ENCODE data around the gene CLSTN3. TPM values are rescaled to one million over a fixed set of nuclear protein-coding genes. Genes with fewer than 3 reads are reported as not detected.

The CLSTN3 gene
- total and polyA plus RNA-seq, 2 of the 13 experiments (the other 11 are each of a cell fraction or from before 2014, with no cell fraction given): 26.2 to 94.1 TPM

DNA sequence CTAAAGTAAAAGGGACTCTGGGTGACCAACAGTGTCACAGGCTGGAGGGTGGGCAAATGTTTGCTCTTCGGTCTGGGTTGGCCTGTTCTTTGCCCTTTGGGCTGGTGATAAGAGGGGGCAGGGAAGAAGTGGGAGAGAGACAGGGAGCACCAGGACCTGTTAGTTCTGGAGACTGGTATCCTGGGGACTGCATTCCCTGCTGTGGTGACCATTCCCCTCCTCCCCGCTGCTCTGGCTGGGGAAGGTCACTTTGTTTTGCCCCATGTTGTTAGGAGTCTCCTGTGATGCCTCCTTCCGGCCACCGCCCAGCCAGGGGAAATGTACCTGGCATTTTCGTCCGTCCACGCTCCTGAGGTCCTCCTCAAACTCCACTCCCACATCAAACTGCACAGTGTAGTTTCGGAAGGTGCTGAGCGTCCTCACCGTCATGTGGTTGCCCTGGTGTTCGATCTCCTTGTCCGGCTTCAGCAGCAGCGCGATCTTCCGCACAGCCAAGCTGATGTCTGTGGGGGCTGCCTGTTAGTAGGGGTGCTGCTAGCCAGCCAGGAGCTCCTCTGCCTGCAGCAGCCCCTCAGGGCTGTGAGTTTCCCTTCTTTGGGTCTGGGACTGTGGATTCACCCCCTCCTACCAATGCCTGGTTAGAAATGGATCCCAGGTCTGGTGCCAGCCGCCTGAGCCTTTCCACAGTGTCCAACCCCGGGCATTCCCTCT is 2.1 kb upstream of the CLSTN3 start (continued):
- TF ChIP-seq, protein P1, sequence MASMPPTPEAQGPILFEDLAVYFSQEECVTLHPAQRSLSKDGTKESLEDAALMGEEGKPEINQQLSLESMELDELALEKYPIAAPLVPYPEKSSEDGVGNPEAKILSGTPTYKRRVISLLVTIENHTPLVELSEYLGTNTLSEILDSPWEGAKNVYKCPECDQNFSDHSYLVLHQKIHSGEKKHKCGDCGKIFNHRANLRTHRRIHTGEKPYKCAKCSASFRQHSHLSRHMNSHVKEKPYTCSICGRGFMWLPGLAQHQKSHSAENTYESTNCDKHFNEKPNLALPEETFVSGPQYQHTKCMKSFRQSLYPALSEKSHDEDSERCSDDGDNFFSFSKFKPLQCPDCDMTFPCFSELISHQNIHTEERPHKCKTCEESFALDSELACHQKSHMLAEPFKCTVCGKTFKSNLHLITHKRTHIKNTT (CRISPR knock-in tag; IDR thresholded peaks at IDR 0.05): no peak
- 0 out of 2 replicates have a peak, but pooled peaks have one; percentile 43 for TF ChIP-seq ZSCAN21 (CRISPR knock-in tag; IDR thresholded peaks at IDR 0.05; ENCODE audit: borderline replicate concordance)
- no peak for TF ChIP-seq HMG20B (CRISPR knock-in tag; conservative IDR thresholded peaks at IDR 0.05)
- TF ChIP-seq, protein P2, sequence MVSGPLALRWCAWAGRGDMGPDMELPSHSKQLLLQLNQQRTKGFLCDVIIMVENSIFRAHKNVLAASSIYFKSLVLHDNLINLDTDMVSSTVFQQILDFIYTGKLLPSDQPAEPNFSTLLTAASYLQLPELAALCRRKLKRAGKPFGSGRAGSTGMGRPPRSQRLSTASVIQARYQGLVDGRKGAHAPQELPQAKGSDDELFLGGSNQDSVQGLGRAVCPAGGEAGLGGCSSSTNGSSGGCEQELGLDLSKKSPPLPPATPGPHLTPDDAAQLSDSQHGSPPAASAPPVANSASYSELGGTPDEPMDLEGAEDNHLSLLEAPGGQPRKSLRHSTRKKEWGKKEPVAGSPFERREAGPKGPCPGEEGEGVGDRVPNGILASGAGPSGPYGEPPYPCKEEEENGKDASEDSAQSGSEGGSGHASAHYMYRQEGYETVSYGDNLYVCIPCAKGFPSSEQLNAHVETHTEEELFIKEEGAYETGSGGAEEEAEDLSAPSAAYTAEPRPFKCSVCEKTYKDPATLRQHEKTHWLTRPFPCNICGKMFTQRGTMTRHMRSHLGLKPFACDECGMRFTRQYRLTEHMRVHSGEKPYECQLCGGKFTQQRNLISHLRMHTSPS (CRISPR knock-in tag; IDR thresholded peaks at IDR 0.05; ENCODE audit: low read depth): peak; percentile 79; the same call in 1 of the 2 replicates
- peak; percentile 36; the same call in 1 of the 2 replicates for TF ChIP-seq SOX13 (IDR thresholded peaks at IDR 0.05)
- TF ChIP-seq SOX13 (CRISPR knock-in tag; conservative IDR thresholded peaks at IDR 0.05 in 1 of 2, IDR thresholded peaks at IDR 0.05 in 1 of 2): peak in 1 of 2 experiments; percentile 37; a peak in 1 of 4 replicates
- 0 out of 2 replicates have a peak, but pooled peaks have one; percentile 47 for TF ChIP-seq SNAPC2 (CRISPR knock-in tag; IDR thresholded peaks at IDR 0.05)
- peak; percentile 35 for TF ChIP-seq SKI (IDR thresholded peaks at IDR 0.05; ENCODE audit: partially characterized antibody)
- no peak; the same call in 1 of the 2 replicates for TF ChIP-seq ZNF788 (CRISPR knock-in tag; IDR thresholded peaks at IDR 0.05; ENCODE audit: borderline replicate concordance)
- TF ChIP-seq, protein P3, sequence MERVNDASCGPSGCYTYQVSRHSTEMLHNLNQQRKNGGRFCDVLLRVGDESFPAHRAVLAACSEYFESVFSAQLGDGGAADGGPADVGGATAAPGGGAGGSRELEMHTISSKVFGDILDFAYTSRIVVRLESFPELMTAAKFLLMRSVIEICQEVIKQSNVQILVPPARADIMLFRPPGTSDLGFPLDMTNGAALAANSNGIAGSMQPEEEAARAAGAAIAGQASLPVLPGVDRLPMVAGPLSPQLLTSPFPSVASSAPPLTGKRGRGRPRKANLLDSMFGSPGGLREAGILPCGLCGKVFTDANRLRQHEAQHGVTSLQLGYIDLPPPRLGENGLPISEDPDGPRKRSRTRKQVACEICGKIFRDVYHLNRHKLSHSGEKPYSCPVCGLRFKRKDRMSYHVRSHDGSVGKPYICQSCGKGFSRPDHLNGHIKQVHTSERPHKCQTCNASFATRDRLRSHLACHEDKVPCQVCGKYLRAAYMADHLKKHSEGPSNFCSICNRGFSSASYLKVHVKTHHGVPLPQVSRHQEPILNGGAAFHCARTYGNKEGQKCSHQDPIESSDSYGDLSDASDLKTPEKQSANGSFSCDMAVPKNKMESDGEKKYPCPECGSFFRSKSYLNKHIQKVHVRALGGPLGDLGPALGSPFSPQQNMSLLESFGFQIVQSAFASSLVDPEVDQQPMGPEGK (CRISPR knock-in tag; IDR thresholded peaks at IDR 0.05): peak; percentile 73
- TF ChIP-seq REPIN1 (CRISPR knock-in tag; IDR thresholded peaks at IDR 0.05; ENCODE audit: borderline replicate concordance, low read depth): 0 out of 2 replicates have a peak, but pooled peaks have one; percentile 52
- TF ChIP-seq GABPB1 (CRISPR knock-in tag; IDR thresholded peaks at IDR 0.05): peak; percentile 52
- TF ChIP-seq NR2F6 (IDR thresholded peaks at IDR 0.05): peak; percentile 77
- TF ChIP-seq NR2F6 (CRISPR knock-in tag; IDR thresholded peaks at IDR 0.05): no peak
- peak; percentile 41 to 79; a peak in 3 of 4 replicates for TF ChIP-seq POLR2A (IDR thresholded peaks at IDR 0.05; ENCODE audit: insufficient read depth in 1 of 2, low read depth in 2 of 2, low read length in 2 of 2)
- TF ChIP-seq ASH2L (IDR thresholded peaks at IDR 0.05; ENCODE audit: insufficient read length, low read depth, low read length): peak; percentile 5

Data from HepG2 (cell line).